Gastroesophageal sphincter (tissue), 3 donors: ENCODE data around the gene LLGL1.

Source experiments
- CTCF ChIP-seq, 4 experiments: fragments of 200-600 bp in 2 of 4; fragments of 450-650 bp in 2 of 4; sonication (generic) in 1 of 4; IDR thresholded peaks; one replicate each; pipeline ENCODE4 v1.5.1; 2017 to 2019; ENCODE audit warnings: antibody characterized with exemption in 4 of 4, mild to moderate bottlenecking in 2 of 4, moderate library complexity in 2 of 4
- EP300 ChIP-seq: sonication (generic); formaldehyde crosslinking; IDR thresholded peaks from one replicate; pipeline ENCODE4 v1.6.1; 2017; ENCODE audit warnings: antibody characterized with exemption, mild to moderate bottlenecking
- POLR2A ChIP-seq, 2 donors: fragments of 450-650 bp; IDR thresholded peaks; one replicate each; pipeline ENCODE4 v1.6.1; 2017; ENCODE audit warnings: antibody characterized with exemption in 2 of 2, mild to moderate bottlenecking in 2 of 2, moderate library complexity in 1 of 2
- POLR2AphosphoS5 ChIP-seq: sonication (generic); formaldehyde crosslinking; IDR thresholded peaks from one replicate; pipeline ENCODE4 v1.6.1; 2017; ENCODE audit warnings: antibody characterized with exemption

DNA sequence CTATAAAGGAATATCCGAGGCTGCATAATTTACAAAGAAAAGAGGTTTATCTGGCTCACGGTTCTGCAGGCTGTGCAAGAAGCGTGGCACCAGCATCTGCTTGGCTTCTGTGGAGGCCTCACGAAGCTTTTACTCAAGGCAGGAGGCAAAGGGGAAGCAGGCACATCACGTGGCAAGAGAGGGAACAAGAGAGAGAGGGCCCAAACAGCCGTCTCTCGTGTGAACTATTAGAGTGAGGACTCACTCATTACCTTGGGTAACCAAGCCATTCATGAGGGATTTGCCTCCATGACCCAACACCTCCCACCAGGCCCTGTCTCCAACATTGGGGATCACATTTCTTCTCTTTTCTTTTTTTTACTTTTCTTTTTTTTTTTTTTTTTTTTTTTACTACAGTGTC lies 49.3 kb upstream of the LLGL1 start:
- TF ChIP-seq POLR2A (IDR thresholded peaks at IDR 0.05) (no peak), CTCF (IDR thresholded peaks at IDR 0.05) (no peak), POLR2AphosphoS5 (no peak), EP300 (no peak)
